HFFc6 (cell line): ENCODE results near the gene NXPH3. TPM values are rescaled to one million over a fixed set of nuclear protein-coding genes. Genes with fewer than 3 reads are reported as not detected.

Source experiments
- DNase-seq: peaks from one replicate; pipeline ENCODE4 v3.0.0-alpha.2; 2018
- H3K27ac Mint-ChIP-seq: 2 replicates; pipeline ENCODE4 v1.8.0; 2020; ENCODE audit warnings: mild to moderate bottlenecking, mixed read lengths
- H3K27me3 Mint-ChIP-seq: 2 replicates; pipeline ENCODE4 v1.8.0; 2021; ENCODE audit warnings: mild to moderate bottlenecking, moderate library complexity, mixed read lengths; ENCODE audit not compliant: insufficient read depth
- H3K36me3 Mint-ChIP-seq: 2 replicates; pipeline ENCODE4 v1.8.0; 2021; ENCODE audit warnings: low read depth, mixed read lengths
- H3K4me1 Mint-ChIP-seq: 2 replicates; pipeline ENCODE4 v1.8.0; 2020; ENCODE audit warnings: low read depth, mixed read lengths
- H3K4me3 Mint-ChIP-seq: 2 replicates; pipeline ENCODE4 v1.8.0; 2020; ENCODE audit warnings: mild to moderate bottlenecking, moderate library complexity, mixed read lengths
- H3K9me3 Mint-ChIP-seq: 2 replicates; pipeline ENCODE4 v1.8.0; 2020; ENCODE audit warnings: mild to moderate bottlenecking, mixed read lengths
- total RNA-seq, 6 experiments: library from RNA; stranded (reverse); fragmentation: NEBNext Ultra II Directional; extraction: Animal tissue kit (Norgen Biotek cat#: 25700); gene quantifications; 2 replicates in 1 of 6; 3 replicates in 5 of 6; pipeline ENCODE4 v1.2.3, GENCODE V29; 2021
- TF ChIP-seq, protein P1 (sequence below): fragments of 200-600 bp; sonication (generic); IDR thresholded peaks from 2 replicates; pipeline ENCODE4 v1.5.0; 2021; ENCODE audit warnings: antibody characterized with exemption, mild to moderate bottlenecking

NXPH3 gene
- total RNA-seq, 6 experiments from 2014 or later = 0.59 to 2.3 (median 1.5) TPM

DNA sequence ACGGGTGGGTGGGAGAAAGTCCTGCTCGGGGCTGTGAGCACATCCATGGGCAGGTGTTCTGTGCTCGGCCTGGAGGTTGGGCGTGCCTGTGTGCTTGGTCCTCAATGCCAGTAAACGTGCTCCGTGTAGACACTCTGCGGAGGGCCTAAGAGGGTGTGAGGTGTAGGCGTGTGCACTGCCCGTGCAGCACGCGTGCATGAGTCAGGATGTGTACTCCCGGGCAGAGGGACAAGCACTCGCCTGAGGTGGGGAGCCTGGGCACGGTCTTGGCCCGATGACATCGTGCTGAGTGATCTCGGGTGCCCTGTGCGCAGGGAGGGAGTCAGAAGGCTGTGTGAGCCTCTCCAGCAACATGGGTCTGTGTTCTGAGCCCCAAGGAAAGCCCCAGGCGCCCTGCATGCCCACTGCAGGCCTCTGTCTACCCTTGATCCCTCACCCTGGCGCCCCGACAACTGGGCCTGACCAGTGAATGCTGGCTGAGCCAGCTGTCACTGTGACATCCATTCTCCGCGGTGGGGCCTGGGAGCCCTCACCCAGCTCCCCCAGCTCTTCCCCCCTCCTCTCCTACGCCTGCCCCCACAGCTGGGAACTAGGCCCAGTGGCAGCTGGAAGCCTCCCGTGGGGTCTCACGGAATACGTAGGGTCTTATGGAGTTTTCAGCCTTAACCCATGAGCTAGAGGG is 23.5 kb upstream of the NXPH3 start:
- TF ChIP-seq, protein P1, sequence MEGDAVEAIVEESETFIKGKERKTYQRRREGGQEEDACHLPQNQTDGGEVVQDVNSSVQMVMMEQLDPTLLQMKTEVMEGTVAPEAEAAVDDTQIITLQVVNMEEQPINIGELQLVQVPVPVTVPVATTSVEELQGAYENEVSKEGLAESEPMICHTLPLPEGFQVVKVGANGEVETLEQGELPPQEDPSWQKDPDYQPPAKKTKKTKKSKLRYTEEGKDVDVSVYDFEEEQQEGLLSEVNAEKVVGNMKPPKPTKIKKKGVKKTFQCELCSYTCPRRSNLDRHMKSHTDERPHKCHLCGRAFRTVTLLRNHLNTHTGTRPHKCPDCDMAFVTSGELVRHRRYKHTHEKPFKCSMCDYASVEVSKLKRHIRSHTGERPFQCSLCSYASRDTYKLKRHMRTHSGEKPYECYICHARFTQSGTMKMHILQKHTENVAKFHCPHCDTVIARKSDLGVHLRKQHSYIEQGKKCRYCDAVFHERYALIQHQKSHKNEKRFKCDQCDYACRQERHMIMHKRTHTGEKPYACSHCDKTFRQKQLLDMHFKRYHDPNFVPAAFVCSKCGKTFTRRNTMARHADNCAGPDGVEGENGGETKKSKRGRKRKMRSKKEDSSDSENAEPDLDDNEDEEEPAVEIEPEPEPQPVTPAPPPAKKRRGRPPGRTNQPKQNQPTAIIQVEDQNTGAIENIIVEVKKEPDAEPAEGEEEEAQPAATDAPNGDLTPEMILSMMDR = no peak
- no peak for DNase-seq
- Mint-ChIP-seq H3K4me3 (no peak overlapping the region), H3K27ac (no peak overlapping the region), H3K36me3 (no peaks in the 10 kb centered on the region), H3K9me3 (no peaks in the 10 kb centered on the region), H3K27me3 (peaks cover 9% of the 10 kb centered on the region), H3K4me1 (no peaks in the 10 kb centered on the region)

DNA sequence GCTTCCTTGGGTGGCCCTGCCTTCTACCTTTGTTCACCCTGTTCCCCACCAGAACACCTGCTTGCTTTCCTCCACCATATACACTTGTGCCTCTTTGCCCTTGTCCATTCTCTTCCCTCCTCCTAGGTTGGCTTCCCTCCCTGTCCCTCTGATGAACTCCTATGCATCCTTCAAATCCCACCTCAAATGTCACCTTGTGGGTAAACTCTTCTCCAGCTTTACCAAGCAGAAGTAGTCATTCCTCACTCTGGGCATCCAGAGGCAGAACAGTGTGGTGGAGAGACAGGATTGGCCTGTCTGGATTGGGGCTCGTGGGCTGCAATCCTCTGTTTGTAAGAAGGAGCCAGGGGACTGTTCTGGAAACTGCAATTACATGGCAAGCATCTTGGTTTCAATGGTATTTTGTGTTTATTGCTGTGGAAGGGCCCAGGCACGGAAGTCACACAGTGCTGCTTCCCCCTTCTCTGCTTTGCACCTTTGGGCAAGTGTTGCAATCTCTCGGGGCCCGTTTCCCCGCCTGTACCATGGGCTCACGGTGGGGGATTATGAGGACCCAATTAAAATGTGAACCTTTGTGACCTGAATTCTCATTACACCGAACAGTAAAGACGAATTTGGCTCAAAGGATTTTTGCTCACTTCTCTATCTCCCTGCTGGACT is 21.9 kb upstream of the NXPH3 start:
- TF ChIP-seq, protein P1 = no peak
- Mint-ChIP-seq H3K4me3 (no peak overlapping the region), H3K27me3 (peaks cover 7% of the 10 kb centered on the region), H3K36me3 (no peaks in the 10 kb centered on the region), H3K9me3 (no peaks in the 10 kb centered on the region), H3K27ac (no peak overlapping the region), H3K4me1 (no peaks in the 10 kb centered on the region)
- DNase-seq = no peak

DNA sequence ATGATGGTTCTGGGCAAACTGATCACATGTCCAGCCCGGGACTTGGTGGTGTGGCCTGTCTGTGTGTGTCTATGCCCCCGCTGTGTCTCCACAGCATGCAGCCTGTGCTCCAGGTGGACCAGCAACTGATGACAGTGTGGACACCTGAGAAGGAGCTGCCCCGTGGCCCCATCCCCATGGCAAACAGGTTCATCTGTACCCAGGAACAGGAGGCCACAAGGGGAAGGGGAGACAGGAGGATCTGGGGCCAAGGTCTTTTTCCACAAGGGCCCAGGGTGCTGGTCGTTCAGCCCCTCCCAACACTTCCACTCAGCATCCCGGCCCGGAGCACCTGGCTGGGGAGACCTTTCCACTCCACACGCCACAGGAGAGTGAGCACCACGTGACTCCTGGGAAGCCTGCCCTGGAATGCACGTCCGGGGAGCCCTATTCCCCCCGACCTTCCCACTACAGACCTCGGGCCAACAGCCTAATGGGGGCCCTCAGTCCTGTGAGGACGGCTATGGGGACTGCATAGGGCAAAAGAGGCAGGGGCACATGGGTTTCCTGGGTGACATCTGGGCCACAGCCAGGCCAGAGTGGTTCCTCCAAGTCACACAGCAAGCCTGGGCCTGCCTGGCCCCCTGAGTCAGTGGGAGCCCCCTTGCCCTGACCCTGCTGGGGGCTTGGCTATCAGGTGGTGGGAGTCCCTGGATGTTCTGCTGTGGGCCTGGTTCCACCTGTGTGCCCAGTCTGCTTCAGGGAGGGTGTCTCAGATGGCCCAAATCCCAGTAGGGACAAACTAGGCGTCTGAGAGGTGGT is 20.8 kb upstream of the NXPH3 start:
- DNase-seq = no peak
- Mint-ChIP-seq H3K27me3 (peaks cover 3% of the 10 kb centered on the region), H3K36me3 (no peaks in the 10 kb centered on the region), H3K9me3 (no peaks in the 10 kb centered on the region), H3K4me3 (no peak overlapping the region), H3K27ac (no peak overlapping the region), H3K4me1 (no peaks in the 10 kb centered on the region)
- TF ChIP-seq, protein P1 = no peak

DNA sequence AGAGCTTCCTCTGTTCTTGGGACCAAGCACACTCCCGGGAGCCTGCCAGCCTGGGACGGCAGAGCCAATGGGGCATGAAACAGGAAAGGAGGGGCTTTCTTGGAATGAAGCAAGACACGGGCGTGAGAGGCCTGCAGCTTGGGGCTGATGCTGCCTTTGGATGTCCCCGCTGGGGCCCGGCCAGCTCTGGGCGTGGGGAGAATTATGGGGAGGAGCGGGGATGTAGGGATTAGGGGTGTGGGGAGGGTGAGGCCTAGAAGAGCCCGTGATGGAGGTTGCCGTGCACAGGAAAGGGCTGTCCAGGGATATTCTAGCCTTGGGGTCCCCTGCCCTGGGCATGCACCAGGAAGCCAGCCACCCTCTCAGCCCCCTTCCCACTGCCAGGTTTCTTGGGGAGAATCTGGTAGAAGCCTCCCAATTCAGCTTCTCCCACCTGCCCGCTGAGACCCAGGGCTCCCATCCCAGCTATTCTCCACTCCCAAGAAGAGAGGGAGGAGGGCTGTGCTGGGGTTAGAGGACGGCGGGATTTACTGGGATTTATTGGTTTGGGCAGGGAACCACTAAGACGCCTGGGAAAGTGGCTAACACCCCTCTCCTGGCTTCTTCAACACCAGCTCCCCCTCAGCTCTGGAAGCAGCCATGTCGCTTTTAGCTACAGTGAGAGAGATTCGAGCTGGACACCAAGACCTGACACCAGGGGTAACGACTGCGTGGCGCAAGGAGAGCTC is 20.0 kb upstream of the NXPH3 start:
- no peaks in the 10 kb centered on the region for H3K4me1 Mint-ChIP-seq
- no peak overlapping the region for H3K4me3 Mint-ChIP-seq
- no peak overlapping the region for H3K27ac Mint-ChIP-seq
- H3K36me3 Mint-ChIP-seq = no peaks in the 10 kb centered on the region
- H3K27me3 Mint-ChIP-seq = peaks cover 3% of the 10 kb centered on the region
- DNase-seq = no peak
- no peaks in the 10 kb centered on the region for H3K9me3 Mint-ChIP-seq
- TF ChIP-seq, protein P1 = no peak

DNA sequence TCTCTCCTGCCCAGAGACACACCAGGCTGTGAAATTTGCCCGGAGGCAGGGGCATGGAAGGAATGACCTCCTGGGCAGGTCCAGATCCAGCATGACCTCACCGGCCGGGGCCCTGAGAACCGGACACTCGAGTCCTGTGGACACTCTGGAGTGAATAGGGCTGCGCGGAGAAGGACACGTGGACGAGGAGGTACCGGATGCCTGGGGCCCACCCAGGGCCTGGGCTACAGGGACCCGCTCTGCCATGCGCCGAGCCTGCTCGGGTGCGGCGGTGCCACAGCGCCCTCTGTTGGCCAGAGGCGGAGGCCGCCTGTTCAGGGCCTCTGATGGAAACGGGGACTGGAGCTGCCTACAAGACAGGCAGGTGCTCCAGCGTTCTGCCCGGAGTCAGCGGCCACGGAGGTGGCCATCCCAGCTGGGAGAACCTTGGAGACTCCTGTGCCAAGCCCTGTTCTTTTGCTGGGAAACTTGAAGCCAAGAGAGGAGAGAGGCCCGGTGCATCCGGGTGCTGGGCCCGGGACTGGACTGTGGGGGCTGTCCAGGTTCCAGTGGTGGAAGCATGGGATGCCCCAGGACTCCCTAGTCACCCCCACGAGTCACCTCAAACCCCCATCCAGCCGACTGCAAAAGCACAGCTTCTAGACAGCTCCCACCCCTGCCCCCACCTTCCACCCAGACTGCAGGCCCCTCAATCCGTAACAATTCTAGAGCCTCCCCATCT is 19.3 kb upstream of the NXPH3 start:
- TF ChIP-seq, protein P1 = peak; percentile 99
- Mint-ChIP-seq H3K4me1 (no peaks in the 10 kb centered on the region), H3K36me3 (no peaks in the 10 kb centered on the region), H3K27ac (no peak overlapping the region), H3K4me3 (no peak overlapping the region), H3K9me3 (no peaks in the 10 kb centered on the region), H3K27me3 (peaks cover 3% of the 10 kb centered on the region)
- DNase-seq = peak; percentile 26
